Astrocyte (in vitro differentiated cells and primary cell): ENCODE data around the gene PTPRN2.

Experiments used
- CTCF ChIP-seq: IDR thresholded peaks from 2 replicates; pipeline ENCODE4 v1.5.1; 2011; ENCODE audit warnings: low read depth, mild to moderate bottlenecking, inconsistent platforms, low read length, moderate library complexity; ENCODE audit not compliant: insufficient read depth
- EZH2 ChIP-seq: IDR thresholded peaks from 2 replicates; pipeline ENCODE4 v1.6.1; 2012; ENCODE audit warnings: mild to moderate bottlenecking, low read length, inconsistent platforms; ENCODE audit not compliant: insufficient read depth

- no peak for TF ChIP-seq CTCF
- TF ChIP-seq EZH2 = no peak
These were observed 1084.4 kb downstream of the PTPRN2 start for GRCh38 chr7:157503229-157503628.
